ENCODE data around the gene NLRP10. TPM values are rescaled to one million over a fixed set of nuclear protein-coding genes. Genes with fewer than 3 reads are reported as not detected.

NLRP10 gene
- total and polyA plus RNA-seq, 2 of the 13 experiments (the other 11 are each of a cell fraction or from before 2014, with no cell fraction given): not detected

DNA sequence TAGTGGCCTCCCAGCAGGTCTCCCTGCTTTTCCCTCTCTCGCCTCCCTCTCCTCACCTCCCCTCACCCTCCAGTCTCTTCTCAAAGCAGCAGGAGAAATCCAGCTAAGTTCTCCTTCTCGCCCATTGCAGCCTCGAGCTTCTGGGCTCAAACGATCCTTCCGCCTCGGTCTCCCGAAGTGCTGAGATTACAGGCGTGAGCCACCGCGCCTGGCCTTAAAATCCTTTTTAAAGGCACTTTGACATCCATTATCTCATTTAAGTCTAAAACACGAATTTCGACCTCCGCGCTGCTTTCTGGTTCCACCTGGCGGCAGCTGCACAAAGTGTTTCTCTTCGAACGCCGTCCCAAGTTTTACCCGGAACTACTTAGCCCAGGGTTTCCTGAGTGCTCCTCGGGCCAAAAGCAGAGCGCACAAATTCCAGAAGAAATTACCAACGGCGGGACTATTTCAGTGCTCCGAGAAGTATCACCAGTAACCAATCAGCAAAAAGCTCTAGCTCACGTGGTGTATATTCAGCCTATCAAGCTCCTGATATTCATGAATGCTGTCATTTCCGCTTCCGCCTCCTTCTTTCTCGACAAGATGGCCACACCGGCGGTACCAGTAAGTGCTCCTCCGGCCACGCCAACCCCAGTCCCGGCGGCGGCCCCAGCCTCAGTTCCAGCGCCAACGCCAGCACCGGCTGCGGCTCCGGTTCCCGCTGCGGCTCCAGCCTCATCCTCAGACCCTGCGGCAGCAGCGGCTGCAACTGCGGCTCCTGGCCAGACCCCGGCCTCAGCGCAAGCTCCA, 21.7 kb upstream of the NLRP10 start, which contains the start of gene EIF3F (continued):
- TF ChIP-seq, protein P1, sequence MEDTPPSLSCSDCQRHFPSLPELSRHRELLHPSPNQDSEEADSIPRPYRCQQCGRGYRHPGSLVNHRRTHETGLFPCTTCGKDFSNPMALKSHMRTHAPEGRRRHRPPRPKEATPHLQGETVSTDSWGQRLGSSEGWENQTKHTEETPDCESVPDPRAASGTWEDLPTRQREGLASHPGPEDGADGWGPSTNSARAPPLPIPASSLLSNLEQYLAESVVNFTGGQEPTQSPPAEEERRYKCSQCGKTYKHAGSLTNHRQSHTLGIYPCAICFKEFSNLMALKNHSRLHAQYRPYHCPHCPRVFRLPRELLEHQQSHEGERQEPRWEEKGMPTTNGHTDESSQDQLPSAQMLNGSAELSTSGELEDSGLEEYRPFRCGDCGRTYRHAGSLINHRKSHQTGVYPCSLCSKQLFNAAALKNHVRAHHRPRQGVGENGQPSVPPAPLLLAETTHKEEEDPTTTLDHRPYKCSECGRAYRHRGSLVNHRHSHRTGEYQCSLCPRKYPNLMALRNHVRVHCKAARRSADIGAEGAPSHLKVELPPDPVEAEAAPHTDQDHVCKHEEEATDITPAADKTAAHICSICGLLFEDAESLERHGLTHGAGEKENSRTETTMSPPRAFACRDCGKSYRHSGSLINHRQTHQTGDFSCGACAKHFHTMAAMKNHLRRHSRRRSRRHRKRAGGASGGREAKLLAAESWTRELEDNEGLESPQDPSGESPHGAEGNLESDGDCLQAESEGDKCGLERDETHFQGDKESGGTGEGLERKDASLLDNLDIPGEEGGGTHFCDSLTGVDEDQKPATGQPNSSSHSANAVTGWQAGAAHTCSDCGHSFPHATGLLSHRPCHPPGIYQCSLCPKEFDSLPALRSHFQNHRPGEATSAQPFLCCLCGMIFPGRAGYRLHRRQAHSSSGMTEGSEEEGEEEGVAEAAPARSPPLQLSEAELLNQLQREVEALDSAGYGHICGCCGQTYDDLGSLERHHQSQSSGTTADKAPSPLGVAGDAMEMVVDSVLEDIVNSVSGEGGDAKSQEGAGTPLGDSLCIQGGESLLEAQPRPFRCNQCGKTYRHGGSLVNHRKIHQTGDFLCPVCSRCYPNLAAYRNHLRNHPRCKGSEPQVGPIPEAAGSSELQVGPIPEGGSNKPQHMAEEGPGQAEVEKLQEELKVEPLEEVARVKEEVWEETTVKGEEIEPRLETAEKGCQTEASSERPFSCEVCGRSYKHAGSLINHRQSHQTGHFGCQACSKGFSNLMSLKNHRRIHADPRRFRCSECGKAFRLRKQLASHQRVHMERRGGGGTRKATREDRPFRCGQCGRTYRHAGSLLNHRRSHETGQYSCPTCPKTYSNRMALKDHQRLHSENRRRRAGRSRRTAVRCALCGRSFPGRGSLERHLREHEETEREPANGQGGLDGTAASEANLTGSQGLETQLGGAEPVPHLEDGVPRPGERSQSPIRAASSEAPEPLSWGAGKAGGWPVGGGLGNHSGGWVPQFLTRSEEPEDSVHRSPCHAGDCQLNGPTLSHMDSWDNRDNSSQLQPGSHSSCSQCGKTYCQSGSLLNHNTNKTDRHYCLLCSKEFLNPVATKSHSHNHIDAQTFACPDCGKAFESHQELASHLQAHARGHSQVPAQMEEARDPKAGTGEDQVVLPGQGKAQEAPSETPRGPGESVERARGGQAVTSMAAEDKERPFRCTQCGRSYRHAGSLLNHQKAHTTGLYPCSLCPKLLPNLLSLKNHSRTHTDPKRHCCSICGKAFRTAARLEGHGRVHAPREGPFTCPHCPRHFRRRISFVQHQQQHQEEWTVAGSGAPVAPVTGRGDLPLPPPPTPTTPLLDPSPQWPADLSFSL (CRISPR knock-in tag; IDR thresholded peaks at IDR 0.05): no peak
- TF ChIP-seq SKI (IDR thresholded peaks at IDR 0.05; ENCODE audit: partially characterized antibody) (peak; percentile 39), SRSF4 (IDR thresholded peaks at IDR 0.05; ENCODE audit: low read depth, low read length, poor library complexity, severe bottlenecking) (no peak), ARNT (IDR thresholded peaks at IDR 0.05) (no peak), ZNF468 (CRISPR knock-in tag; IDR thresholded peaks at IDR 0.05) (no peak), FOSL2 (CRISPR knock-in tag; IDR thresholded peaks at IDR 0.05) (peak; percentile 53; the same call in 1 of the 2 replicates), CC2D1A (CRISPR knock-in tag; IDR thresholded peaks at IDR 0.05) (no peak), NFATC3 (CRISPR knock-in tag; IDR thresholded peaks at IDR 0.05) (0 out of 2 replicates have a peak, but pooled peaks have one; percentile 34), RBM39 (IDR thresholded peaks at IDR 0.05; ENCODE audit: low read depth, low read length, poor library complexity, severe bottlenecking) (no peak), GTF3A (CRISPR knock-in tag; conservative IDR thresholded peaks at IDR 0.05) (0 out of 2 replicates have a peak, but pooled peaks have one; percentile 66)
- TF ChIP-seq, protein P2, sequence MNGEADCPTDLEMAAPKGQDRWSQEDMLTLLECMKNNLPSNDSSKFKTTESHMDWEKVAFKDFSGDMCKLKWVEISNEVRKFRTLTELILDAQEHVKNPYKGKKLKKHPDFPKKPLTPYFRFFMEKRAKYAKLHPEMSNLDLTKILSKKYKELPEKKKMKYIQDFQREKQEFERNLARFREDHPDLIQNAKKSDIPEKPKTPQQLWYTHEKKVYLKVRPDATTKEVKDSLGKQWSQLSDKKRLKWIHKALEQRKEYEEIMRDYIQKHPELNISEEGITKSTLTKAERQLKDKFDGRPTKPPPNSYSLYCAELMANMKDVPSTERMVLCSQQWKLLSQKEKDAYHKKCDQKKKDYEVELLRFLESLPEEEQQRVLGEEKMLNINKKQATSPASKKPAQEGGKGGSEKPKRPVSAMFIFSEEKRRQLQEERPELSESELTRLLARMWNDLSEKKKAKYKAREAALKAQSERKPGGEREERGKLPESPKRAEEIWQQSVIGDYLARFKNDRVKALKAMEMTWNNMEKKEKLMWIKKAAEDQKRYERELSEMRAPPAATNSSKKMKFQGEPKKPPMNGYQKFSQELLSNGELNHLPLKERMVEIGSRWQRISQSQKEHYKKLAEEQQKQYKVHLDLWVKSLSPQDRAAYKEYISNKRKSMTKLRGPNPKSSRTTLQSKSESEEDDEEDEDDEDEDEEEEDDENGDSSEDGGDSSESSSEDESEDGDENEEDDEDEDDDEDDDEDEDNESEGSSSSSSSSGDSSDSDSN (CRISPR knock-in tag; IDR thresholded peaks at IDR 0.05): peak; percentile 30; the same call in 1 of the 2 replicates
- TF ChIP-seq, protein P3, sequence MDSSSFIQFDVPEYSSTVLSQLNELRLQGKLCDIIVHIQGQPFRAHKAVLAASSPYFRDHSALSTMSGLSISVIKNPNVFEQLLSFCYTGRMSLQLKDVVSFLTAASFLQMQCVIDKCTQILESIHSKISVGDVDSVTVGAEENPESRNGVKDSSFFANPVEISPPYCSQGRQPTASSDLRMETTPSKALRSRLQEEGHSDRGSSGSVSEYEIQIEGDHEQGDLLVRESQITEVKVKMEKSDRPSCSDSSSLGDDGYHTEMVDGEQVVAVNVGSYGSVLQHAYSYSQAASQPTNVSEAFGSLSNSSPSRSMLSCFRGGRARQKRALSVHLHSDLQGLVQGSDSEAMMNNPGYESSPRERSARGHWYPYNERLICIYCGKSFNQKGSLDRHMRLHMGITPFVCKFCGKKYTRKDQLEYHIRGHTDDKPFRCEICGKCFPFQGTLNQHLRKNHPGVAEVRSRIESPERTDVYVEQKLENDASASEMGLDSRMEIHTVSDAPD (CRISPR knock-in tag; IDR thresholded peaks at IDR 0.05): no peak
- TF ChIP-seq, protein P4, sequence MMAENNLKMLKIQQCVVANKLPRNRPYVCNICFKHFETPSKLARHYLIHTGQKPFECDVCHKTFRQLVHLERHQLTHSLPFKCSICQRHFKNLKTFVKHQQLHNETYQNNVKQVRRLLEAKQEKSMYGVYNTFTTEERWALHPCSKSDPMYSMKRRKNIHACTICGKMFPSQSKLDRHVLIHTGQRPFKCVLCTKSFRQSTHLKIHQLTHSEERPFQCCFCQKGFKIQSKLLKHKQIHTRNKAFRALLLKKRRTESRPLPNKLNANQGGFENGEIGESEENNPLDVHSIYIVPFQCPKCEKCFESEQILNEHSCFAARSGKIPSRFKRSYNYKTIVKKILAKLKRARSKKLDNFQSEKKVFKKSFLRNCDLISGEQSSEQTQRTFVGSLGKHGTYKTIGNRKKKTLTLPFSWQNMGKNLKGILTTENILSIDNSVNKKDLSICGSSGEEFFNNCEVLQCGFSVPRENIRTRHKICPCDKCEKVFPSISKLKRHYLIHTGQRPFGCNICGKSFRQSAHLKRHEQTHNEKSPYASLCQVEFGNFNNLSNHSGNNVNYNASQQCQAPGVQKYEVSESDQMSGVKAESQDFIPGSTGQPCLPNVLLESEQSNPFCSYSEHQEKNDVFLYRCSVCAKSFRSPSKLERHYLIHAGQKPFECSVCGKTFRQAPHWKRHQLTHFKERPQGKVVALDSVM (CRISPR knock-in tag; IDR thresholded peaks at IDR 0.05): peak; percentile 66
- TF ChIP-seq, protein P5, sequence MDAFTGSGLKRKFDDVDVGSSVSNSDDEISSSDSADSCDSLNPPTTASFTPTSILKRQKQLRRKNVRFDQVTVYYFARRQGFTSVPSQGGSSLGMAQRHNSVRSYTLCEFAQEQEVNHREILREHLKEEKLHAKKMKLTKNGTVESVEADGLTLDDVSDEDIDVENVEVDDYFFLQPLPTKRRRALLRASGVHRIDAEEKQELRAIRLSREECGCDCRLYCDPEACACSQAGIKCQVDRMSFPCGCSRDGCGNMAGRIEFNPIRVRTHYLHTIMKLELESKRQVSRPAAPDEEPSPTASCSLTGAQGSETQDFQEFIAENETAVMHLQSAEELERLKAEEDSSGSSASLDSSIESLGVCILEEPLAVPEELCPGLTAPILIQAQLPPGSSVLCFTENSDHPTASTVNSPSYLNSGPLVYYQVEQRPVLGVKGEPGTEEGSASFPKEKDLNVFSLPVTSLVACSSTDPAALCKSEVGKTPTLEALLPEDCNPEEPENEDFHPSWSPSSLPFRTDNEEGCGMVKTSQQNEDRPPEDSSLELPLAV (CRISPR knock-in tag; conservative IDR thresholded peaks at IDR 0.05; ENCODE audit: low read depth): no peak
